ENCODE data around the gene SMIM10L1. TPM values are rescaled to one million over a fixed set of nuclear protein-coding genes. Genes with fewer than 3 reads are reported as not detected.
A peak's percentile ranks its signal among the peaks of the same experiment; 100 is the strongest.

SMIM10L1 gene
- polyA plus RNA-seq, 1 donor from 2014 or later: 6.1 TPM

GRCh38 chr12:11162502-11162901, 8.5 kb upstream of the SMIM10L1 start:
- Mint-ChIP-seq H3K4me1 (peaks cover 13 to 49% (median 32%) of the 10 kb centered on the region in 3 donors), H3K27ac (no peak overlapping the region), H3K27me3 (no peaks in the 10 kb centered on the region), H3K4me3 (peak overlapping the region in 1 of 4 donors; percentile 20), H3K9me3 (no peaks in the 10 kb centered on the region), H3K36me3 (peaks cover 24% of the 10 kb centered on the region)

- Mint-ChIP-seq H3K9me3 (no peaks in the 10 kb centered on the region), H3K4me3 (no peak overlapping the region), H3K36me3 (peaks cover 21% of the 10 kb centered on the region), H3K4me1 (peaks cover 14 to 60% (median 44%) of the 10 kb centered on the region in 3 donors), H3K27ac (no peak overlapping the region), H3K27me3 (no peaks in the 10 kb centered on the region)
Observed at GRCh38 chr12:11164384-11164783, 6.6 kb upstream of the SMIM10L1 start.

DNA sequence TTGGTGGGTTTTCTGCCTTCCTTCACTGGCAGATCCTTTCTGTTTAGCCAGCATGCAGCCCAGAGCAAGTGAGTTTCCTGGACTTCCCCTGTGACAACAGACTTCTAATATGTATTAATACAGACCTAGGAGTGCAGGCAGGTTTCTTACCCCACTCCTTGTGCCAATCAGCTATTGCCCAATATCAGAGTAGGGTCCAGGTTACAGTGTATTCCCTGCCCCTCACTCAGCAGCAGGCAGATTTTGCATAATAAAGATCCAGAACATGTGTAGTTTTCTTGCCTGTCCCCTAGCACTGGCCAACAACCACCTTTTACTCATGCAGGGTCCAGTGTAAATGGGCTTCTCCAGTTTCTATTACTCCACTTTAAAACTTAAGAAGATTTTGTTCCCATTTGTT, 4.7 kb upstream of the SMIM10L1 start:
- H3K36me3 Mint-ChIP-seq: peaks cover 13% of the 10 kb centered on the region
- H3K4me1 Mint-ChIP-seq: peaks cover 21 to 65% (median 53%) of the 10 kb centered on the region in 3 donors
- H3K4me3 Mint-ChIP-seq: no peak overlapping the region
- H3K27me3 Mint-ChIP-seq: no peaks in the 10 kb centered on the region
- no peaks in the 10 kb centered on the region for H3K9me3 Mint-ChIP-seq
- H3K27ac Mint-ChIP-seq: peak overlapping the region in 1 of 3 donors; percentile 48

DNA sequence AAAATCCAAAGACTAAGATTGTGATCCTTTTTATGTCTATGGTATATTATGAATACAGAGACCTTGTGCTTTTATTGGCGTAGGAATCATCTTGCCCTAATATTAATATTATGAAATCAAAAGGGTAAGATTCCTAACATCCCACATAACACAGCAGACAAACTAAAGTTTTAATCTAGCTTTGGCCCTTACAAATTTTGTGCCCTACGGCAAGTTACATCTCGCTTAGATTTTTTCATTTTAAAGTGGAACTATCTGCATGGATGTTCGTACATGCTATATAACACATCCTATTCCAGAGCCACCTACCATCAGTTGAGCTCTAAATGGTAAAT, 217 bp upstream of the SMIM10L1 start:
- H3K36me3 Mint-ChIP-seq: peaks cover 7% of the 10 kb centered on the region
- no peaks in the 10 kb centered on the region for H3K27me3 Mint-ChIP-seq
- no peaks in the 10 kb centered on the region for H3K9me3 Mint-ChIP-seq
- peak overlapping the region; percentile 95 to 100 (median 98) for H3K4me3 Mint-ChIP-seq
- H3K27ac Mint-ChIP-seq: peak overlapping the region; percentile 53 to 91 (median 90)
- peaks cover 22 to 51% (median 45%) of the 10 kb centered on the region in 3 donors for H3K4me1 Mint-ChIP-seq

GRCh38 chr12:11171969-11172675, 1.1 kb downstream of the SMIM10L1 start:
- peak overlapping the region; percentile 90 to 99 (median 91) for H3K27ac Mint-ChIP-seq
- H3K36me3 Mint-ChIP-seq: peaks cover 8% of the 10 kb centered on the region
- H3K27me3 Mint-ChIP-seq: no peaks in the 10 kb centered on the region
- H3K4me1 Mint-ChIP-seq: peaks cover 22 to 55% (median 40%) of the 10 kb centered on the region in 3 donors
- no peaks in the 10 kb centered on the region for H3K9me3 Mint-ChIP-seq
- H3K4me3 Mint-ChIP-seq: peak overlapping the region; percentile 95 to 100 (median 98)

GRCh38 chr12:11174022-11174421, 3.0 kb downstream of the SMIM10L1 start:
- peaks cover 19 to 39% (median 29%) of the 10 kb centered on the region in 3 donors for H3K4me1 Mint-ChIP-seq
- no peaks in the 10 kb centered on the region for H3K9me3 Mint-ChIP-seq
- no peaks in the 10 kb centered on the region for H3K27me3 Mint-ChIP-seq
- H3K27ac Mint-ChIP-seq: no peak overlapping the region
- H3K36me3 Mint-ChIP-seq: peaks cover 5% of the 10 kb centered on the region
- H3K4me3 Mint-ChIP-seq: no peak overlapping the region

- H3K27ac Mint-ChIP-seq: no peak overlapping the region
- H3K9me3 Mint-ChIP-seq: no peaks in the 10 kb centered on the region
- peaks cover 9% of the 10 kb centered on the region for H3K36me3 Mint-ChIP-seq
- peaks cover 2 to 7% (median 4%) of the 10 kb centered on the region in 3 donors for H3K4me1 Mint-ChIP-seq
- no peaks in the 10 kb centered on the region for H3K27me3 Mint-ChIP-seq
- H3K4me3 Mint-ChIP-seq: no peak overlapping the region
Observed at GRCh38 chr12:11178250-11178649, 7.3 kb downstream of the SMIM10L1 start.

DNA sequence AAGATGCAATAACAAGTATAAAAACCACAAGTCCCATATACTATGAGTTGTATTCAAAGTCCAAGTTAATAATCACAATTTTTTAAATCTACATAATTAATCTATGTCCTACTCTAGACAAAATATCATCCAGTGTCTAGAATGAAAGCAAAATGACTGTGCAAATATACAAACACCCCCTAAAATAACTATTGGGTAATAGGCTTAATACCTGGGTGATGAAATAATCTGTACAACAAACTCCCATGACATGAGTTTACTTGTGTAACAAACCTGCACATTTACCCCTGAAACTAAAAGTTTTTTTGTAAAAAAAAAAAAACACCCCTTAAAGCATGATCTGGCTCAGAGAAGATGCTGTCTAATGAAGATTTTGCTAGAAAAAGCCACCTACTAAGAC, 11.5 kb downstream of the SMIM10L1 start:
- H3K36me3 Mint-ChIP-seq: peaks cover 6% of the 10 kb centered on the region
- H3K4me3 Mint-ChIP-seq: no peak overlapping the region
- H3K27me3 Mint-ChIP-seq: no peaks in the 10 kb centered on the region
- no peaks in the 10 kb centered on the region for H3K9me3 Mint-ChIP-seq
- no peak overlapping the region for H3K27ac Mint-ChIP-seq
- peaks cover 1 to 5% (median 3%) of the 10 kb centered on the region in 3 donors for H3K4me1 Mint-ChIP-seq

- Mint-ChIP-seq H3K27me3 (no peaks in the 10 kb centered on the region), H3K4me3 (no peak overlapping the region), H3K36me3 (peaks cover 6% of the 10 kb centered on the region), H3K9me3 (no peaks in the 10 kb centered on the region), H3K27ac (no peak overlapping the region), H3K4me1 (peaks cover 1 to 5% (median 3%) of the 10 kb centered on the region in 3 donors)
Observed at GRCh38 chr12:11183011-11183410, 12.0 kb downstream of the SMIM10L1 start.

DNA sequence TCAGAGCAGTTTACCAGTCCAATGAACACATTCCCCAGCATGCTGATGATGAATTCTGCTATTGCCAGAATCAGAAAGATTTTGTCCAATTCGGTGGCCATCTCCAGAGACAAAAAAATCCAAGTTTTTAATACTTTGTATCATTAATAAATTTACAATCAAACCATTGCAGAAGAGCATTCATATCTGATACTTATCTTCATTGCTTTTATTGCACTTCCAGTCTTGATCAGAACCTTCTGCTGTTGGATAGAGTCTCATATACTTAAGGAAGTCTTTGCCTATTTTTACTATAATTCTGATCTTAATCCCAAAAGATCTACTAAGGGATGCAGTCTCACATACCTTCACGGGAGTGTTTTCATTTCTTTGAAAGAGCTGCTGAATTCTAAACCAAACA, 15.8 kb downstream of the SMIM10L1 start, which contains the start of gene TAS2R42:
TSS of gene TAS2R42 (minus strand) at position 101 of the 400 bp plus-strand sequence. CDS start at position 101, 0 bp downstream.
- Mint-ChIP-seq H3K4me1 (peaks cover 0 to 5% (median 3%) of the 10 kb centered on the region in 3 donors), H3K9me3 (no peaks in the 10 kb centered on the region), H3K36me3 (peaks cover 11% of the 10 kb centered on the region), H3K4me3 (no peak within 1 kb of the TSS), H3K27ac (no peak within 1 kb of the TSS), H3K27me3 (no peaks in the 10 kb centered on the region)

GRCh38 chr12:11202811-11203210, 31.8 kb downstream of the SMIM10L1 start:
- no peaks in the 10 kb centered on the region for H3K27me3 Mint-ChIP-seq
- H3K36me3 Mint-ChIP-seq: peaks cover 14% of the 10 kb centered on the region
- H3K4me3 Mint-ChIP-seq: no peak overlapping the region
- peaks cover 0 to 4% (median 2%) of the 10 kb centered on the region in 3 donors for H3K9me3 Mint-ChIP-seq
- no peak overlapping the region for H3K27ac Mint-ChIP-seq
- no peaks in the 10 kb centered on the region for H3K4me1 Mint-ChIP-seq

DNA sequence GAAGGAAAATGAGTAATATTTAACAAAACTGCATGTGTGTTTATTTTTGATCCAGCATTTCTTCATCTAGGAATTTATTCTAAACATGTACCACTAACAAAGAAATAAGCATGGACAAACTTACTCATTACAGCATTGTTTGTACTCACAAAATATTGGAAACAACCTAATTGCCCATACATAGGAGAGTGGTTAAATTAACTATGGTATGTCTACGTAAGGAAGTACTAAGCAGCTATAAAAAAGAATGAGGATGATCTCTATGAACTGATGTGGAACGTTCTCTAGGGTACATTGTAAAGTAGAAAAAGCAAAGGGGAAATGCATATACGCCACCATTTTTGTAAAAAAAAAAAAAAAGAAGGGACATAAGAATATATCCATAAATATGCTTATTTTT, 33.2 kb downstream of the SMIM10L1 start:
- H3K27me3 Mint-ChIP-seq: no peaks in the 10 kb centered on the region
- H3K4me1 Mint-ChIP-seq: no peaks in the 10 kb centered on the region
- H3K9me3 Mint-ChIP-seq: peaks cover 0 to 4% (median 2%) of the 10 kb centered on the region in 3 donors
- H3K27ac Mint-ChIP-seq: no peak overlapping the region
- H3K36me3 Mint-ChIP-seq: peaks cover 14% of the 10 kb centered on the region
- H3K4me3 Mint-ChIP-seq: no peak overlapping the region

- Mint-ChIP-seq H3K4me1 (no peaks in the 10 kb centered on the region), H3K9me3 (peaks cover 2 to 11% (median 3%) of the 10 kb centered on the region in 3 donors), H3K4me3 (no peak overlapping the region), H3K27me3 (no peaks in the 10 kb centered on the region), H3K36me3 (peaks cover 15% of the 10 kb centered on the region), H3K27ac (no peak overlapping the region)
Observed at GRCh38 chr12:11209113-11209512, 38.1 kb downstream of the SMIM10L1 start.

Data from IgD-negative memory B cell (primary cell).